Lower leg skin (tissue), 3 donors: Measurements from ENCODE around the gene GABRE.

Source experiments
- POLR2A ChIP-seq, 2 donors: fragments of 450-650 bp; IDR thresholded peaks; one replicate each; pipeline ENCODE4 v1.6.1; 2016 to 2017; ENCODE audit warnings: antibody characterized with exemption in 2 of 2, mild to moderate bottlenecking in 1 of 2, moderate library complexity in 1 of 2
- TF ChIP-seq, protein P1 (sequence below), 3 donors: fragments of 450-650 bp; IDR thresholded peaks; one replicate each; pipeline ENCODE4 v1.5.1; 2016; ENCODE audit warnings: antibody characterized with exemption in 3 of 3, mild to moderate bottlenecking in 3 of 3, moderate library complexity in 2 of 3

DNA sequence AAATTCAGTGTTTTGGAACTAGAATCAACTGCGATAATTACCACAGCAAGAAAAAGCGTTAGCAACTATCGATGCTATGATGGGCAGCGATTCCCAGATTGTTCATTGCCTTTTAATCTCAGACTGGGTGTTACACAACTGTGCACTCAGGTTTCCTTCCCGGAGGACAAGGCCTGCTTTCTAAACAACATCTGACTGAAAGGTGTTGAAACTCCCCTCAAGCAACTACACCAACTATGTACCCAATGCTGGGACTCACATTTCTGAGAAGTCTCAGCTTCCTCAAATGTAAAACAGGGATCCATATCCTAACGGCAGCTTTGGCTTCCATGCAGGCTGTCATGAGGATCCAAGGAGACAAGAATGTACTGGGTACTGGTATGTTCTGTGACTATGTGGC is 8.2 kb downstream of the GABRE start:
- TF ChIP-seq, protein P1, sequence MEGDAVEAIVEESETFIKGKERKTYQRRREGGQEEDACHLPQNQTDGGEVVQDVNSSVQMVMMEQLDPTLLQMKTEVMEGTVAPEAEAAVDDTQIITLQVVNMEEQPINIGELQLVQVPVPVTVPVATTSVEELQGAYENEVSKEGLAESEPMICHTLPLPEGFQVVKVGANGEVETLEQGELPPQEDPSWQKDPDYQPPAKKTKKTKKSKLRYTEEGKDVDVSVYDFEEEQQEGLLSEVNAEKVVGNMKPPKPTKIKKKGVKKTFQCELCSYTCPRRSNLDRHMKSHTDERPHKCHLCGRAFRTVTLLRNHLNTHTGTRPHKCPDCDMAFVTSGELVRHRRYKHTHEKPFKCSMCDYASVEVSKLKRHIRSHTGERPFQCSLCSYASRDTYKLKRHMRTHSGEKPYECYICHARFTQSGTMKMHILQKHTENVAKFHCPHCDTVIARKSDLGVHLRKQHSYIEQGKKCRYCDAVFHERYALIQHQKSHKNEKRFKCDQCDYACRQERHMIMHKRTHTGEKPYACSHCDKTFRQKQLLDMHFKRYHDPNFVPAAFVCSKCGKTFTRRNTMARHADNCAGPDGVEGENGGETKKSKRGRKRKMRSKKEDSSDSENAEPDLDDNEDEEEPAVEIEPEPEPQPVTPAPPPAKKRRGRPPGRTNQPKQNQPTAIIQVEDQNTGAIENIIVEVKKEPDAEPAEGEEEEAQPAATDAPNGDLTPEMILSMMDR (IDR thresholded peaks at IDR 0.05), result no peak
- TF ChIP-seq POLR2A (IDR thresholded peaks at IDR 0.05), result no peak
